Stimulated activated naive CD4-positive, alpha-beta T cell treated with Interleukin-2 at 50 U/mL for 16 hours (primary cell): ENCODE measurements around the gene THBS1.

Source experiments
- DNase-seq: peaks from one replicate; lab custom pipeline; 2025; lab: John Stamatoyannopoulos, UW

The THBS1 gene

DNA sequence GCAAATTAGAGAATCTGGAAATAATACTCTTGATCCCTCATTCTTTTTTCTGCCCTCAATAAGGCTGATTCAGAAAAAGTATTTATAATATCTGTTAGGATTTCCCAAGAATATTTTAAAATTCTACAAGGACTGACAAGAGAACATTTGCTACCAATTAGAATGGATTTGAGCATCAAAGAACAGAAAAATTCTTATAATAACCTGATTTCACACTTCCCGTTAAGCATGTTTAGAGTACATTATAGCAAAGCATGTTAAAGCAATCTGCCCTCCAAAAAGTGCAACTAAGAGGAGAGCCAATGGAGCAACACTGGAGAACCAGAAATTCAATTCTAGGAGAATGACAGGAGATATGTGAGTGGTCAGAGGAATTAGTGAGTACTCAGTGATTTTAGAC is 57.2 kb downstream of the THBS1 start:
- DNase-seq, result no peak

DNA sequence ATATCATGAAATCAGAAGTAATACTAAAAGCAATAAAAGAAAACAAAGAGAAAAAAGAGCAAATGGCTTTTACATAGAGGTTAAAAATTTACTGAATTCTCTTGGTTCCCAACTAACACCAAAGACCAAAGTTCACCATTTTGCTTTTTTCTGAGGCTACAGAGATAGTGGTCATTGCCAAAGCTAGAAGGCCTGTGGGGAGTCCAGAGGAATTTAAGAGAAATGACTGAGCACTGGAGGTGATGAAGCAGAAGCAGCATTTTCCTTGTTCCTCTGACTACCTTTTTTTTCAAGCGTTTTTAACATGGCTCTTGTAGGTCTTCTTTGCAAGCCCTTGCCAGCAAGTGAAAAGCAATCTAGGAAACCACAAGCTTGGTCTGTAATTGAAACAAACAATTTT is 58.2 kb downstream of the THBS1 start:
- no peak for DNase-seq

DNA sequence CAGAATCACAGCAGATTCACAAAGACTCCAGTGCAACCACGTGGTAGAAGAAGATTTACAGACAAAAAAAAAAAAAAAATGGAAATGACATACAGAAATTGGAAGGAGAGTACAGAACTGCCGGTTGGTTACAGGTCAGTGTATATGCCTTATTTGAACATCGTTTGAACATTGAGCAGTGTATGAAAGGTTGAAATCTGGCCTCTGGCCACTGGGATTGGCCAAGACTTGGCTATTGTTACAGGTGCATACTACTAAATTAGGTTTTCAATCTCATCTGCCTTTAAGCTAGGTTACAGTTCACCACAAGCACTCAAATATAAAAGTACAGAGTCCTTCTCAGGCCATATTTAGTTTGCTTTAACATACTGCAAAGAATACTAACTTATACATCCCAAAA is 59.8 kb downstream of the THBS1 start:
- no peak for DNase-seq

DNA sequence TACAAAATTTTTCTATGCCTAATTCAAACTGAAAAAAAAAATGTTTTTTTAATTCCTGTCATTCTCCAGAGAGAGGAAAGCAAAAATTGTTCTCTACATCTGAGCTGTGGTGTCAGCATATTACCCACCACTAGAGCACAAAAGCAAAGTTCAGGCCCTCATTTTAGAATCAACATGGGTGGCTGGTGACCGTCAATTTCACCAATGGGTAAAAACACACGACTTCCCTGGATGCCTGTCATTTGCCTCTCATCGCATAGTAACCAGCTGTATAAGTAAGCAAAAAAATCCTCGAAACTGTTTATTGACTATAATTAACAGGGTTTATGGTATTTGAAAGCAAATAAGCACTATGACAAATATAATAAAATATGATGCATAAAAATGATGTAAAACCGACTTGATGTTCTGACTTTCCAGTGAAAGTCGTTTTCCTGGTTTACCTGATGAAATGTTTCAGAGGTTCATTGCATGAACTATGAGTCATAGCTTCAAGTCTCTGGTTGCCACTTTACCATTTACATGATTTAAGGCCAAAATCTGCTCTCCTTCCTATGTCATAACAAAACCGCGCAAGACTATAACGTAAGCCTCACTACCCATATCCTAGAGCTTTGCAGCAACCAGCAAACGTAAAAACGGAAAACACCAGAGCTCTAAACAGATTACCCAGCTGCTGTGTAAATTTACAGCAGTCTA is 60.5 kb downstream of the THBS1 start:
- DNase-seq, result no peak

DNA sequence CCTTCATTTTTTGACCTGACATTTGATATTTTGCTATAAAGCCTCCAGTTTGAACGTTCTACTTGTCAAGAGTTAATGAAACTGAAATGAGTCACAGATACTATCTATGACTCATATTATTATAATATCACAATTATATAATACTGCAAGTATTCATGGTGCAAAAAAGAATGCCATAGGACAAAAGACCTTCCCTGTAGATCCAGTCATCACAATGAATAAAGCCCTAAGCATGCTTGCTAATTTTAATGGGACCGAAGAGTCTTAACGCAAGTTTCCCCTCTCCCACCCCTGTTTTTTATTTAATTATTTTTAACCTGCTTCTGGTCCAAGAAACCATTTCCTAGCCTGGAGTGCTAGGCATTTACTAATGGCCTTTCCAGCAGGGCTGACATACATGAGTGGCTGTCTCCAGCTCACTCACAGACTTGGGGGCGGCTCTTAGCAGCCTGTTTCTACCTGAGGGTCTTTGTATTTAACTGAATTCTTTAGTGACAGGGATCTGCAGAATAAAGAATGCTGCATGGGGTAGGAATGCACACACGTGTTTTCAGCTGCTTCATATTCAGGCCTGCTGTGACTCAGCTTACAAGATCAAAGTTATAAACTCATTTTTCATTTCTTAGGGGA is 61.2 kb downstream of the THBS1 start:
- no peak for DNase-seq

- no peak for DNase-seq
These were observed 62.8 kb downstream of the THBS1 start for GRCh38 chr15:39643727-39644126.

DNA sequence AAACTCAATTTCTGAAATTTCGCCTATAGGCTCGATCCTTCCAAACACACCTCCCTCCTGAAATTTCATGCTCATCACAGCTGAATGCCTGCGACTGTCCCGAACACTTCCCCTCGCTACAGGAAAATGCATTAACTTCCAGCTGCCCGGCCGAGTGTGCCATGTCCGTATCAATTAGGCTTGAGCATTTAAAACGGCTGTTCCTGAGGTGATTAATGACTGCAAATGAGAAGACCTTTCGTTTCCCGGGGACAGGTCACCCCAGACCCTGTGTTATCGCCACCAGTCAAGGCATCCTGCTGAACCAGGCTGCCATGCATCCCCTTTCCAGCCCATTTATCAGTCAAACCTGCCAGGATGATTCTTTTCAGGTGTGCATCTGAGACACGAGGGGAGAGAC is 63.3 kb downstream of the THBS1 start:
- no peak for DNase-seq

- no peak for DNase-seq
These were observed 64.5 kb downstream of the THBS1 start for GRCh38 chr15:39645138-39645975.

DNA sequence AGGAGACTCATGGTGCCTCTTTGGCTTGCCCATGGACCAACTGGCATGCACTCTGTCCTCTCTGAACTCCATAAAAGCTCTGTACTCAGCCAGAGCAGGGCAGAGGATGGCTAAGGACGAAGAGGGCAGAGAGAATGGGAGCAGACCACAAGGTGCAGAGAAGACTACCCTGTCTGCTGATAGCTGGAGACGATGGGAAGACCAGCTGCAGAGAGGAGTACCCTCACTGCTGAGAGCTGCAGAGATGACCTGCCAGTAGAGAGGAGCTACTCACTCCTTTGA is 65.0 kb downstream of the THBS1 start:
- no peak for DNase-seq

- no peak for DNase-seq
These were observed 65.5 kb downstream of the THBS1 start for GRCh38 chr15:39646425-39646824.
